ENCODE measurements around the gene SPO11. TPM values are rescaled to one million over a fixed set of nuclear protein-coding genes. Genes with fewer than 3 reads are reported as not detected.

Gene SPO11
- total and polyA plus RNA-seq, 7 donors: not detected

GRCh38 chr20:57374931-57375651 is 45.5 kb downstream of the SPO11 start:
- ATAC-seq (peak in 2 of 4 donors; percentile 52 to 62), DNase-seq (peak in 1 of 2 donors; percentile 62)
- WGBS, 3 donors: 75 to 79% (median 77%) methylated on average over 14 of the region's 14 CpGs
- Histone ChIP-seq H3K9me3 (no peaks in the 10 kb centered on the region), H3K27ac (no peak overlapping the region), H3K27me3 (ENCODE audit: insufficient read depth in 3 of 3, low read length in 2 of 3) (no peaks in the 10 kb centered on the region), H3K4me1 (no peaks in the 10 kb centered on the region), H3K36me3 (ENCODE audit: insufficient read depth in 1 of 2, low read depth in 1 of 2) (peaks cover 10 to 98% of the 10 kb centered on the region in 2 donors), H3K4me3 (no peak overlapping the region)
- no peak for TF ChIP-seq CTCF (IDR thresholded peaks at IDR 0.05)
- intact Hi-C loops (cut with DNase I): loop anchor here (10.0 kb wide), 2 partner anchors 220 to 330 kb away; no protein-coding TSS in a partner anchor

GRCh38 chr20:57375652-57376230 is 46.1 kb downstream of the SPO11 start:
- Histone ChIP-seq H3K27me3 (ENCODE audit: insufficient read depth in 3 of 3, low read length in 2 of 3) (no peaks in the 10 kb centered on the region), H3K4me1 (no peaks in the 10 kb centered on the region), H3K27ac (no peak overlapping the region), H3K4me3 (no peak overlapping the region), H3K36me3 (ENCODE audit: insufficient read depth in 1 of 2, low read depth in 1 of 2) (peaks cover 9 to 98% of the 10 kb centered on the region in 2 donors), H3K9me3 (no peaks in the 10 kb centered on the region)
- 86 to 93% (median 87%) methylated on average over 10 of the region's 10 CpGs for WGBS, 3 donors
- ATAC-seq (peak in 1 of 4 donors; percentile 13), DNase-seq (no peak)
- intact Hi-C loops (cut with DNase I): loop anchor here (10.0 kb wide), 2 partner anchors 219 to 329 kb away; no protein-coding TSS in a partner anchor
- no peak for TF ChIP-seq CTCF (IDR thresholded peaks at IDR 0.05)

- H3K4me3 ChIP-seq: no peak overlapping the region
- H3K27me3 ChIP-seq (ENCODE audit: insufficient read depth in 3 of 3, low read length in 2 of 3): no peaks in the 10 kb centered on the region
- TF ChIP-seq CTCF (IDR thresholded peaks at IDR 0.05): no peak
- no peak for DNase-seq
- H3K36me3 ChIP-seq (ENCODE audit: insufficient read depth in 1 of 2, low read depth in 1 of 2): peaks cover 0 to 83% of the 10 kb centered on the region in 2 donors
- H3K9me3 ChIP-seq: no peaks in the 10 kb centered on the region
- ATAC-seq: no peak
- H3K27ac ChIP-seq: no peak overlapping the region
- H3K4me1 ChIP-seq: no peaks in the 10 kb centered on the region
- 84 to 90% (median 85%) methylated on average over 13 of the region's 13 CpGs for WGBS, 3 donors
- intact Hi-C loops (cut with DNase I): loop anchor here (10.0 kb wide), 2 partner anchors 217 to 327 kb away; no protein-coding TSS in a partner anchor
Measured at GRCh38 chr20:57377350-57377749, 47.7 kb downstream of the SPO11 start.

GRCh38 chr20:57378107-57378506 is 48.5 kb downstream of the SPO11 start:
- no peaks in the 10 kb centered on the region for H3K4me1 ChIP-seq
- no peak for TF ChIP-seq CTCF (IDR thresholded peaks at IDR 0.05)
- no peak overlapping the region for H3K4me3 ChIP-seq
- 72 to 82% (median 74%) methylated on average over 16 of the region's 16 CpGs for WGBS, 3 donors
- no peak for ATAC-seq
- no peaks in the 10 kb centered on the region for H3K9me3 ChIP-seq
- intact Hi-C loops (cut with DNase I): loop anchor here (10.0 kb wide), 2 partner anchors 217 to 327 kb away; no protein-coding TSS in a partner anchor
- H3K27me3 ChIP-seq (ENCODE audit: insufficient read depth in 3 of 3, low read length in 2 of 3): no peaks in the 10 kb centered on the region
- H3K36me3 ChIP-seq (ENCODE audit: insufficient read depth in 1 of 2, low read depth in 1 of 2): peaks cover 0 to 76% of the 10 kb centered on the region in 2 donors
- H3K27ac ChIP-seq: no peak overlapping the region
- DNase-seq: no peak

Measured in psoas muscle (tissue), 8 donors.